Body of pancreas (tissue), 4 donors: Measurements from ENCODE around the gene UGT1A1.

ENCODE experiments used
- POLR2A ChIP-seq, 3 donors: fragments of 450-650 bp; IDR thresholded peaks; one replicate each; pipeline ENCODE4 v1.6.1; 2016; ENCODE audit warnings: antibody characterized with exemption in 3 of 3, mild to moderate bottlenecking in 2 of 3
- TF ChIP-seq, protein P1 (sequence below), 7 experiments: fragments of 450-650 bp in 4 of 7; fragments of 200-600 bp in 3 of 7; sonication (generic) in 3 of 7; IDR thresholded peaks; one replicate each; pipeline ENCODE4 v1.5.1; 2016 to 2019; ENCODE audit warnings: antibody characterized with exemption in 7 of 7

DNA sequence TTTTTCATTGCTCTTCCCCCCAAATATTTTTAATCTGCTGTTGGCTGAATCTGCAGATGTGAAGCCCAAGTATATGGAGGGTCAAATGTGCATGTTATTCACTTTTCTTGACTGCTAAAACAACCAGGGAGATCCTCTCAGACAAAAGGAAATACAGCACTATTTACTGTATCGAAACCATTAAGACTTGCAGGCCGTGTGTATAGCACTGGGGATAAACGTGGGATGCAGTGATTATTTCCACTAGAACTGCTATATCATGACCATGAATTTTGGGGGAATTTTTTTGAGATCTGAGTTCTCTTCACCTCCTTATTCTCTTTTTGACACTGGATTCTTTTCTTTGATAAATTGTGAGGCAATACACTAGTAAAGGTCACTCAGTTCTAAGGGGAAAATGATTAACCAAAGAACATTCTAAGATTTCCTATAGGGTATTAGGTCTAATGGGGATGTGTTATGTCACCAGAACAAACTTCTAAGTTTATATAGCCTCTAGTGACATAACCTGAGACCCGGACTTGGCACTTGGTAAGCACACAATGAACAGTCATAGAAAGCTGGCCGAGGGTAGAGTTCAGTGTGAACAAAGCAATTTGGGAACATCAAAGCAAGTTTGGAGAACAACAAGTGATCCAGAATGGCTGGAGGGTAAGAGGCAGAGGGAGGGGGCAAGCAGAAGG, 14.9 kb upstream of the UGT1A1 start:
- TF ChIP-seq, protein P1, sequence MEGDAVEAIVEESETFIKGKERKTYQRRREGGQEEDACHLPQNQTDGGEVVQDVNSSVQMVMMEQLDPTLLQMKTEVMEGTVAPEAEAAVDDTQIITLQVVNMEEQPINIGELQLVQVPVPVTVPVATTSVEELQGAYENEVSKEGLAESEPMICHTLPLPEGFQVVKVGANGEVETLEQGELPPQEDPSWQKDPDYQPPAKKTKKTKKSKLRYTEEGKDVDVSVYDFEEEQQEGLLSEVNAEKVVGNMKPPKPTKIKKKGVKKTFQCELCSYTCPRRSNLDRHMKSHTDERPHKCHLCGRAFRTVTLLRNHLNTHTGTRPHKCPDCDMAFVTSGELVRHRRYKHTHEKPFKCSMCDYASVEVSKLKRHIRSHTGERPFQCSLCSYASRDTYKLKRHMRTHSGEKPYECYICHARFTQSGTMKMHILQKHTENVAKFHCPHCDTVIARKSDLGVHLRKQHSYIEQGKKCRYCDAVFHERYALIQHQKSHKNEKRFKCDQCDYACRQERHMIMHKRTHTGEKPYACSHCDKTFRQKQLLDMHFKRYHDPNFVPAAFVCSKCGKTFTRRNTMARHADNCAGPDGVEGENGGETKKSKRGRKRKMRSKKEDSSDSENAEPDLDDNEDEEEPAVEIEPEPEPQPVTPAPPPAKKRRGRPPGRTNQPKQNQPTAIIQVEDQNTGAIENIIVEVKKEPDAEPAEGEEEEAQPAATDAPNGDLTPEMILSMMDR (IDR thresholded peaks at IDR 0.05) = no peak
- TF ChIP-seq POLR2A (IDR thresholded peaks at IDR 0.05) = no peak
